Measurements from ENCODE around the gene PRICKLE3.
A peak's percentile ranks its signal among the peaks of the same experiment; 100 is the strongest.
"Not testable (repeated sequence)": the region's sequence is repeated elsewhere in the genome, so short reads cannot be mapped to it uniquely, and the experiment has no call there.

PRICKLE3 gene

DNA sequence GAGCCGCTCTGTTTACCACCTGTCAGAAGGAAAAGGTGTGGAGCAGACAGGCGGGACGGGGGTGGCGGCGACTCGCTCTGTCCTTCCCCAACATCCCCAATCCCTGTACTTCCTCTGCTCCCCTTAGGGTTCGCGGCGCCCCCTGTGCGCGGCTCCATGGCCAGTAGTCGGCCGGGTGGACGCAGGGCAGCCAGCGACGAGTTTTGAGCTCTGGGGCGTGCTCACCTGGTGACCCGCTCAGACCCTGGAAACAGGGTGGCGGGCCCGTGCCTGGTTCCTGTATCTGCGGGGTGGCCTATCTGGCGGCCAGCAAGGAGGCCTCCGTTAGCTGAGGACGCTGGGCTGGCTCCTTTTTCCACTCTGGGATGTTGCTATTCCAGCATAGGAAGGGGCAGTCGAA is 29.0 kb downstream of the PRICKLE3 start:
- DNase-seq: no peak

DNA sequence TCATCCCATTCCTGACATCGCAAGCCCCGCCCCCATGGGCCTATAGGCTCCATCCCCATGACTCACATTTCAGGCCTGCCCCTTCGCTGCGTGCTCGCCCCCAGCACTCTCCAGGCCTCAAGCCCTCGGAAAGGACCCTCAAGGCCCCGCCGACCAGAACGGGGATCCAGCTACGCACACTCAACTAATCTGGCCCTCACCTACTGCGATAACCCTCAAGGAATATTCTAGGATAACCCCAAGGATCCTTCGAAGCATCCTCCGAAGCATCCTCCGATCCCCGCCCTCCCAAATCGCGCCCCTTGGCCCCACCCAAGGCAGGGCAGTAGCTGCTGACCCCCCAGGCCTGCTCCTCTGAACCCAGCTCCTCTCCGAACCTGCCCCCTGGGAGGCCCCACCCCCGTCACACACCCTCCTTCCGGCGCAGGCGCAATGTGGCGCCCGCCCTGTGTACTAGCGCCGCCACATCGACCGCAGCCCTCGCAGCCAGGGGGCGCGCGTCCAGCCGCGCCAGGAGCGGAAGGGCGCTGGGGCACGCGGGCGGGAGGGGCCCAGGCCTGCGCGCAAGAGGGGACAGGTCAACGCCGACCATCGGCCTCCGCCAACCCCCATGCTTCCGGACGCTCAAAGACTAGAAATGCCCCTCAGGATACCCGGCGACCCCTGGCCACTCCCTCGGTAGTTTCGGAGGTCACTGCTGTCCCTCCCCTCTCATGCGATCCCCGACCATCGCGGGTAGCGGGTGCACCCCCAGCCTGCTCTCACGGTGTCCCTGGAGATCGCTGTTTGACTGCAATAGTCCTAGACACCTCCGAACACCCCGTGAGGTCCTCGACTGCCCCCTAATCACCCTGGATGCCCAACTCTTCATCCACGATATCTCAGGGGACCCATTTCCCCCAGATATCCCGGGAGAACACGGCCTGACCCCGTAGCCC is 30.0 kb downstream of the PRICKLE3 start:
- DNase-seq: peak; percentile 73

DNA sequence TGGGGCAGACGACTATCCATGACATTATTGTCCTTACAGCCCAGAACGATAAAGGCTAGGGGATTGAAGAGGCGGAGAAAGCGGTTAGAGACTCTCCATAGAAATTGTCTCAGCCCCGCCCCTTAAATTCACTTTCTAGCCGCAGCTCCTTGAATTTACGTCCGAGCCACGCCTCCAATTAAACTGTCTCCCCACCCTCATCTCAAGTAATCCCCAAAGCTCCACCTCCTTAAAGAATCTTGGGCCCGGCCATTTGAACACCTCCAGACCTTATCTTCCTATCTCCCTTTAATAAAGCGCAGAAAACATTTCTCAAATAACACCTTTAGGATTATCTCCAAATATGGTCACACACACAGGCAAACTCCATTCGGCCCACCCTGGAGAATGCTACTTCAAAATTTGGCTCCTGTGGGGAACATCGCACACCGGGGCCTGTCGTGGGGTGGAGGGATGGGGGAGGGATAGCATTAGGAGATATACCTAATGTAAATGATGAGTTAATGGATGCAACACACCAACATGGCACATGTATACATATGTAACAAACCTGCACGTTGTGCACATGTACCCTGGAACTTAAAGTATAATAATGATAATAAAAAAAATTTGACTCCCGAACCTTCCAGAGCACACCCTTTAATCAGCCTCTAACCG is 30.8 kb downstream of the PRICKLE3 start:
- no peak for DNase-seq

DNA sequence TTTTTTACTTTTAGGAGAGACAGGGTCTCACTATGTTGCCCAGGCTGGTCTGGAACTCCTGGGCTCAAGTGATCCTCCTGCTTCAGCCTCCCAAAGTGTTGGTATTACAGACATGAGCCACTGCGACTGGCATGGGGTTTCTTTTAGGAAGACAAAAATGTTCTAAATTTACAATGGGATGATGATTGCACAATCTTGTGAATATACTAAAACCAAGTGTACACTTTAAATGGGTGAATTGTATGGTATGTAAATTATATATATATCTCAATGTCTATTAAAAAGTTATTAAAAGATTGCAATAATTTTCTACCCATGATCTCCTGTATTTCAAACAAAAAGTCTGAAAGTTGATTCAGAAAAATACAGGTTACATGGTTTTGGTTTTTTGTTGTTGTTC is 32.7 kb downstream of the PRICKLE3 start:
- DNase-seq: no peak

DNA sequence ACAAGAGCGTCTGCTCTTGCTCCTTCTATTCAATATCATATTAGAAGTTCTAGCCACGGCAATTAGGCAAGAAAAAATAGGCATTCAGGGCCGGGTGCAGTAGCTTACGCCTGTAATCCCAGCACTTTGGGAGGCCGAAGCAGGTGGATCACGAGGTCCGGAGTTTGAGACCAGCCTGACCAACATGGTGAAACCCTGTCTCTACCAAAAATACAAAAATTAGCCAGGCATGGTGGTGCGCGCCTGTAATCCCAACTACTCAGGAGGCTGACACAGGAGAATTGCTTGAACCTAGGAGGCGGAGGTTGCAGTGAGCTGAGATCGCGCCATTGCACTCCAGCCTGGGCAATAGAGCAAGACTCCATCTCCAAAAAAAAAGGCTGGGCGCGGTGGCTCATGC is 36.9 kb downstream of the PRICKLE3 start:
- not testable (repeated sequence) for DNase-seq

DNA sequence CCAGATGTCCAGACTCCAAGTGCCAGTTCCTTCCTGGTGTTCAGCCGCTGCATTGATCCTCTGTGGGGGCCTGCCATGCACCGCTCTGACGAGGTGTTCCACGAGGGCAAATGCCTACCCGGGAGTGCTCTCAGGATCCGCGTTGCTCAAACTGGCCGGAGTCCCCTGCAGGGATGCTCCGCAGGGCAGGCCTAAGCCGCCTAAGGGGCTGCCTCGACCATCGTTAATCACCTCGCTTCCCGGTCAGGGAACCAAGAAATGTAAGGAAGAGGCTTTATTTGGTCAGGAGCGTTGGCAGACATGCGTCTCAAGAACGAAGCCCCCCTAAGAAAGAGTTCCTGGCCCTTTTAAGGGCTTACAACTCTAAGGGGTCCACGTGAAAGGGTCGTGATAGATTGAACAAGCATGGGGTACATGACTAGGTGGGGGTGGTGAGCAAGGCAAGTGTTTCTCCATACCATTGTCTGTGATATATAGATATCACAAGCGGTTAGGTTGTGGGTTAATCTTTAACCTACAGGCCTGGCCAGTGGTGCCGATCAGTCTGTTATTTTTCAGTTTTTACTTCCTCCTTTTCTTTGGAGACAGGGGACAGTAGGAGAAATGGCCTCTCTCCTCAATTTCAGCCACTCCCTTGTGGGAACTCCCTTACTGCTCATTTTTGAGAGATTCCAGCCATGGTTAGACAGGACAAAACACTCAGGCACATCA is 37.6 kb downstream of the PRICKLE3 start:
- DNase-seq: not testable (repeated sequence)

DNA sequence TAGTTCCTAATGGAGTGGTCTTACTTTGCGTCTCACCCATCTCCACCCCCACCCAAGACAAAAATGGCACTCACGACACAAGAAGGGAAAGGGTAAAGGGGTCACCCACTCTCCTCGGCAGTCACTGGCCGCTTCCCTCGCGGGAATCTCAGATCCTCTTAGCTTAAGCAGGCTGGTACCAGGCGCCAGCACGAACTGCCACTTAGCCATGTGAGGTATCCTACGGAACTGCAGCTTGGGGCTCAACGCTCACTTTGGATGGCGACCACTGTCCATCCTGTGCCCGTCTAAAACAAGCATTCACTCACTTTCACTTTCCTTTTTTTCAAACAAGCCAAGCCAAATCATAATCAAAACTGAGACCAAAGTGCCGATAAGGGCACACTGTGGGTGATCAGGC is 38.2 kb downstream of the PRICKLE3 start:
- DNase-seq: no peak

DNA sequence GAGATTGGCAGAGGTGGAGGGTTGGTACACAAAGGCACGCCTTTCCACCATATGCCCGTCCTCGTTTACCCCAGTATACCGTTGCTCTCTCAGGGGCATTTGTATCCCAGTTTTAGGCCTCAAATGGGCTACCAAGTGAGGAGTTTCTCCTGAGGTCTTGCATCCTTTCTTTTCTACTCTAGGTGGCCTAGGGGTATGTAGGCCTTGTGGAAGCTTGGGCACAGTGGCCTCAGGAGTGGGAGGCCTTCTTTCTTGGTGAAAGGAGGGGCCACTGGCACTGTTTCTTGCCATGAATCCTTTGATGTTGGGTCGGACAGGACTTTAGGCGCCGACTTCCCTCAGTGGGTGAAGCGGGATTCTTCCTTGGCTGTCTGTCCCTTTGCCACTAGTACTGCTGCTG is 38.9 kb downstream of the PRICKLE3 start:
- DNase-seq: no peak

DNA sequence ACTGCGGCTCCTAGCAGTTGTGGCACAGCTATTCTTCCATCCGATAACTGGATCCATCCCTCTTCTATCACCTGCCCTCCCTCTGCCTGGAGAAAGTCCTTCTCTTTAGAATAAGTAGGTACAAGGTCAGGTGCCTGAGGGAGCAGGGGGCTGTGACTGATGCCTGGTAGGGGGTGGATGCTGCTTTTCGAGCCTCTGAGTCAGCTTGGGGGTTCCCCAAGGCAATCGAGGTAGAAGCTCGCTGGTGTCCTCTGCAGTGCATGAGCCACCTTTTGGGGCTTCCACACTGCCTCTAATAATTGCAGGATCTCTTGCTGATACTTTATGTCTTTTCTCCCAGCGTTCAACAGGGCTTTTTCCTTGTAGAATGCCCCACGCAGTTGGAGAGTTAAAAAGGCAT is 43.0 kb downstream of the PRICKLE3 start:
- DNase-seq: not testable (repeated sequence)

DNA sequence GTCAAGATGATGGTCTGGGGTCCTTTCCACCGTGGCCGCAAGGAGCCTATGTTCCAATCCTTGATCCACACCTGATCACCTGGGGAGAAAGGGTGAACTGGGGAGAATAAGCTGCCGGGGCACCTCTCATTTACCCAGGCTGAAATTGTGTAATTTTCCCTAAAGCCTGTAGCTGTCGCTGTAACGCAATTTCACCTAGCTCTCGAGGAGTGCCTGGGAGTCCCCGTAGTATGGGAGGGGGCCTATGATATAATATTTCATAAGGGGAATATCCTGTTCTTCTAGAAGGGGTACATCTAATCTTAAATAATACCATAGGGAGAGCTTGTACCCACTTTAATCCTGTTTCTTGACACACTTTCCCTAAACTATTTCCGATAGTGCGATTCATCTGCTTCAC is 43.9 kb downstream of the PRICKLE3 start:
- DNase-seq: not testable (repeated sequence)

DNA sequence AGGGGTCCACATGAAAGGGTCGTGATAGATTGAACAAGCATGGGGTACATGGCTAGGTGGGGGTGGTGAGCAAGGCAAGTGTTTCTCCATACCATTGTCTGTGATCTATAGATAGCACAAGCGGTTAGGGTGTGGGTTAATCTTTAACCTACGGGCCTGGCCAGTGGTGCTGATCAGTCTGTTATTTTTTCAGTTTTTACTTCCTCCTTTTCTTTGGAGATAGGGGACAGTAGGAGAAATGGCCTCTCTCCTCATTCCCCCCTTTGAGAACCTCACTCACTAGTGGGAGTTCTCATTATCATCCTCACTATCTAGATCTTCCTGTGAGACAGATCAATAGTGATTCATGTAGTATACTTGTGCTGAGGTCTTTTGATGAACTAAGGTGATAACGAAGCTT is 46.5 kb downstream of the PRICKLE3 start:
- DNase-seq: no peak

DNA sequence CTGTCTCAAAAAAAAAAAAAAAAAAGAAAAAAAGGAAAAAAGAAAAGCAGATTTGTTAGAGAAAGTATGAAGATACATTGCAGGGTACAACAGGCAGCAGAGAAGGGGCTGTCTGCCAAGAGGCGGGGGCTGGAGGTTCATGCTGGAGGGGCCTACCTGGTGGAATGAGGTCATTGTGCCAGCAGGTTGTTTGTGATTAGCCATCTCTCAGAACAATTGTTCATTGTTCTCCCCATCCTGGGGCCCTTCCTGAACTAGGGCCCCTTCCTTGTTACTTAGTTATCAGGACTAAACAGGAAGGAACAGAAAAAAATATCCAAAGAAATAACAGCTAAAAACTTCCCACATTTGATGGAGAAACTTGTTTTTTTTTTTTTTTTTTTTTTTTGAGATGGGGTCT is 48.7 kb downstream of the PRICKLE3 start:
- DNase-seq: no peak

DNA sequence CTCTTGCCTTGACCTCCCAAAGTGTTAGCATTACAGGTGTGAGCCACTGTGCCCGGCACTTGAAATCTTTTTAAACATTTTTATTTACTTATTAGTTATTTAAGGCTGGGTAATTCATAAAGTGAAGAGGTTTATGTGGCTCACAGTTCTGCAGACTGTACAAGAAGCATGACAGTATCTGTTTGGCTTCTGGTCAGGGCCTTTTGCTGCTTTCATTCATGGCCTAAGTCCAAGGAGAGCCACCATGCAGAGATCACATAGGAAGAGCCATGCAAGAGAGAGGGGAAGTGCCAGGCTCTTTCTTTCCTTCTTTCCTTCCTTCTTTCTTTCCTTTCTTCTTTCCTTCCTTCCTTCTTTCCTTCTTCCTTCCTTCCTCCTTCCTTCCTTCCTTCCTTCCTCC is 52.4 kb downstream of the PRICKLE3 start:
- DNase-seq: no peak

DNA sequence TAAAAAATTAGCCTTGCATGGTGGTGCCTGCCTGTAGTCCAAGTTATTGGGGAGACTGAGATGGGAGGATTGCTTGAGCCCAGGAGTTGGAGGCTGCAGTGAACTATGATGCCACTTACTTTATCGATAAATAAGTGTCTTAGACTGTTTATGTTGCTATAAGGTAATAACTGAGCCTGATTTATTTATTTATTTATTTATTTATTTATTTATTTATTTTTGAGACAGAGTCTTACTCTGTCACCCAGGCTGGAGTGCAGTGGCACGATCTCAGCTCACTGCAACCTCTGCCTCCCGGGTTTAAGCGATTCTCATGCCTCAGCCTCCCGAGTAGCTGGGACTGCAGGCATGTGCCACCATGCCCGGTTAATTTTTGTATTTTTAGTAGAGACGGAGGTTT is 53.9 kb downstream of the PRICKLE3 start:
- DNase-seq: not testable (repeated sequence)

DNA sequence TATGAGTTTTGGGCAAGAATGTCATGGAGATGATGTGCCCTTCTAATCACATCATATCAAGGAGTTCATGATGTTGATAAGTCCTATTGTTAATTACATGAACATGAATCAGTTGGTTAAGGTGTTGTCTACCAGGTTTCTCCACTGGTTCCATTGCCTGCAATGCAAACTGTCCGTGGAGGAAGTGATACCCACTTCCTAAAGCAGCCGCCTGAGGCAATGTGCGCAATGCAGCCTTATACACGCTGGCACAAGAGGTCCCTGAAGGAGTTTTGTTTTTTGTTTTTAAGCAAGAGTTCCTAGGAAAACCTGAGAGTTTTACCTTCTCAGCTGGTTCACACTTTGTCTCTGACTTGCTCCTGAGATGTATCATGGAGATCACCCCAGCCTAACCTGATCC is 56.7 kb downstream of the PRICKLE3 start:
- DNase-seq: no peak

DNA sequence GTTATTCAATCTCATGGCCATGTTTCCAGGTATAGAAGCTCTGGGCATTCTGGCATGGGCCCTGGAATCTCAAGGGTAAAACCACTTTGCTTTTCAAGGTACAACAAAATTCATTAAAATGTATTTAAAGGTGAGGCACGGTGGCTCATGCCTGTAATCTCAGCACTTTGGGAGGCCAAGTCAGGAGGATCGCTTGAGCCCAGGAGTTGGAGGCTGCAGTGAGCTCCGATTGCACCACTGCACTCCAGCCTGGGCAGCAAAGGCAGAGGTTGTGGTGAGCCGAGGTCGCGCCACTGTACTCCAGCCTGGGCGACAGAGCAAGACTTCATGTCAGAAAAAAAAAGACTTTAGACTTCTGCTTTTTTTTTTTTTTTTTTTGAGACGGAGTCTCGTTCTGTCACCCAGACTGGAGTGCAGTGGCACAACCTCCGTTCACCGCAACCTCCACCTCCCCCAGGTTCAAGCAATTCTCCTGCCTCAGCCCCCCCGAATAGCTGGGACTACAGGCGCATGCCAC is 58.4 kb downstream of the PRICKLE3 start:
- DNase-seq: not testable (repeated sequence)

Measured in effector CD4-positive, alpha-beta T cell (primary cell).